Measurements from ENCODE around the gene ESPNL. TPM values are rescaled to one million over a fixed set of nuclear protein-coding genes. Genes with fewer than 3 reads are reported as not detected.
A peak's percentile ranks its signal among the peaks of the same experiment; 100 is the strongest.

Gene ESPNL
- total RNA-seq, 1 experiment from 2014 or later: 1.1 TPM

DNA sequence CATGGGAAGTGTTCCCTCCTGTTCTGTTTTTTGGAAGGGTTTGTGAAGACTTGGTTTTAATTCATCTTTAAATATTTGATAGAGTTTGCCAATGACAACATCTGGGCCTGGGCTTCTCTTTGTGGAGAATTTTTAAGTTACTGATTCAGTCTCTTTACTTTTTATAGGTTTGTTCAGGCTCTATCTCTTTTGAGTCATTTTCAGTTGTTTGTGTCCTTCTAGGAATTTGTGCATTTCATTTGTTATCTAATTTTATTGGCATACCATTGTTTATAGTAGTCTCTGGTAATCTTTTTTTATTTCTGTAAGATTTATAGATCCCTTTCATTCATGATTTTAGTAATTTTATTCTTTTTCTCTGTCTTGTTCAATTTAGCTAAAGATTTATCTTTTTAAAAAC is 24.7 kb upstream of the ESPNL start:
- Mint-ChIP-seq H3K9me3 (peaks cover 5% of the 10 kb centered on the region; the same call in 1 of the 2 replicates), H3K36me3 (peaks cover 72% of the 10 kb centered on the region), H3K4me3 (no peak overlapping the region), H3K27ac (peak overlapping the region; percentile 17; the same call in 1 of the 2 replicates), H3K27me3 (ENCODE audit: low read depth) (no peaks in the 10 kb centered on the region), H3K4me1 (peaks cover 15% of the 10 kb centered on the region)
- DNase-seq (ENCODE audit: low spot score) (no peak), ATAC-seq (no peak)
- ChIA-PET POLR2A (no interaction called here), CTCF (no interaction called here)
- TF ChIP-seq, protein P1, sequence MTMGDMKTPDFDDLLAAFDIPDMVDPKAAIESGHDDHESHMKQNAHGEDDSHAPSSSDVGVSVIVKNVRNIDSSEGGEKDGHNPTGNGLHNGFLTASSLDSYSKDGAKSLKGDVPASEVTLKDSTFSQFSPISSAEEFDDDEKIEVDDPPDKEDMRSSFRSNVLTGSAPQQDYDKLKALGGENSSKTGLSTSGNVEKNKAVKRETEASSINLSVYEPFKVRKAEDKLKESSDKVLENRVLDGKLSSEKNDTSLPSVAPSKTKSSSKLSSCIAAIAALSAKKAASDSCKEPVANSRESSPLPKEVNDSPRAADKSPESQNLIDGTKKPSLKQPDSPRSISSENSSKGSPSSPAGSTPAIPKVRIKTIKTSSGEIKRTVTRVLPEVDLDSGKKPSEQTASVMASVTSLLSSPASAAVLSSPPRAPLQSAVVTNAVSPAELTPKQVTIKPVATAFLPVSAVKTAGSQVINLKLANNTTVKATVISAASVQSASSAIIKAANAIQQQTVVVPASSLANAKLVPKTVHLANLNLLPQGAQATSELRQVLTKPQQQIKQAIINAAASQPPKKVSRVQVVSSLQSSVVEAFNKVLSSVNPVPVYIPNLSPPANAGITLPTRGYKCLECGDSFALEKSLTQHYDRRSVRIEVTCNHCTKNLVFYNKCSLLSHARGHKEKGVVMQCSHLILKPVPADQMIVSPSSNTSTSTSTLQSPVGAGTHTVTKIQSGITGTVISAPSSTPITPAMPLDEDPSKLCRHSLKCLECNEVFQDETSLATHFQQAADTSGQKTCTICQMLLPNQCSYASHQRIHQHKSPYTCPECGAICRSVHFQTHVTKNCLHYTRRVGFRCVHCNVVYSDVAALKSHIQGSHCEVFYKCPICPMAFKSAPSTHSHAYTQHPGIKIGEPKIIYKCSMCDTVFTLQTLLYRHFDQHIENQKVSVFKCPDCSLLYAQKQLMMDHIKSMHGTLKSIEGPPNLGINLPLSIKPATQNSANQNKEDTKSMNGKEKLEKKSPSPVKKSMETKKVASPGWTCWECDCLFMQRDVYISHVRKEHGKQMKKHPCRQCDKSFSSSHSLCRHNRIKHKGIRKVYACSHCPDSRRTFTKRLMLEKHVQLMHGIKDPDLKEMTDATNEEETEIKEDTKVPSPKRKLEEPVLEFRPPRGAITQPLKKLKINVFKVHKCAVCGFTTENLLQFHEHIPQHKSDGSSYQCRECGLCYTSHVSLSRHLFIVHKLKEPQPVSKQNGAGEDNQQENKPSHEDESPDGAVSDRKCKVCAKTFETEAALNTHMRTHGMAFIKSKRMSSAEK (CRISPR knock-in tag; IDR thresholded peaks at IDR 0.05; ENCODE audit: borderline replicate concordance): no peak
- TF ChIP-seq, protein P2, sequence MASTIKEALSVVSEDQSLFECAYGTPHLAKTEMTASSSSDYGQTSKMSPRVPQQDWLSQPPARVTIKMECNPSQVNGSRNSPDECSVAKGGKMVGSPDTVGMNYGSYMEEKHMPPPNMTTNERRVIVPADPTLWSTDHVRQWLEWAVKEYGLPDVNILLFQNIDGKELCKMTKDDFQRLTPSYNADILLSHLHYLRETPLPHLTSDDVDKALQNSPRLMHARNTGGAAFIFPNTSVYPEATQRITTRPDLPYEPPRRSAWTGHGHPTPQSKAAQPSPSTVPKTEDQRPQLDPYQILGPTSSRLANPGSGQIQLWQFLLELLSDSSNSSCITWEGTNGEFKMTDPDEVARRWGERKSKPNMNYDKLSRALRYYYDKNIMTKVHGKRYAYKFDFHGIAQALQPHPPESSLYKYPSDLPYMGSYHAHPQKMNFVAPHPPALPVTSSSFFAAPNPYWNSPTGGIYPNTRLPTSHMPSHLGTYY (CRISPR knock-in tag; IDR thresholded peaks at IDR 0.05): no peak
- TF ChIP-seq, protein P3, sequence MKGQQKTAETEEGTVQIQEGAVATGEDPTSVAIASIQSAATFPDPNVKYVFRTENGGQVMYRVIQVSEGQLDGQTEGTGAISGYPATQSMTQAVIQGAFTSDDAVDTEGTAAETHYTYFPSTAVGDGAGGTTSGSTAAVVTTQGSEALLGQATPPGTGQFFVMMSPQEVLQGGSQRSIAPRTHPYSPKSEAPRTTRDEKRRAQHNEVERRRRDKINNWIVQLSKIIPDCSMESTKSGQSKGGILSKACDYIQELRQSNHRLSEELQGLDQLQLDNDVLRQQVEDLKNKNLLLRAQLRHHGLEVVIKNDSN (CRISPR knock-in tag; IDR thresholded peaks at IDR 0.05): no peak
- TF ChIP-seq ZNF263 (CRISPR knock-in tag; IDR thresholded peaks at IDR 0.05; ENCODE audit: low read depth) (no peak), RORB (CRISPR knock-in tag; IDR thresholded peaks at IDR 0.05) (no peak), ZNF317 (CRISPR knock-in tag; IDR thresholded peaks at IDR 0.05; ENCODE audit: borderline replicate concordance, low read depth) (no peak), FOXK1 (CRISPR knock-in tag; IDR thresholded peaks at IDR 0.05) (no peak), ZBTB21 (CRISPR knock-in tag; IDR thresholded peaks at IDR 0.05; ENCODE audit: borderline replicate concordance) (no peak), TEAD4 (CRISPR knock-in tag; IDR thresholded peaks at IDR 0.05) (no peak), EMX1 (CRISPR knock-in tag; IDR thresholded peaks at IDR 0.05) (no peak)
- TF ChIP-seq, protein P4, sequence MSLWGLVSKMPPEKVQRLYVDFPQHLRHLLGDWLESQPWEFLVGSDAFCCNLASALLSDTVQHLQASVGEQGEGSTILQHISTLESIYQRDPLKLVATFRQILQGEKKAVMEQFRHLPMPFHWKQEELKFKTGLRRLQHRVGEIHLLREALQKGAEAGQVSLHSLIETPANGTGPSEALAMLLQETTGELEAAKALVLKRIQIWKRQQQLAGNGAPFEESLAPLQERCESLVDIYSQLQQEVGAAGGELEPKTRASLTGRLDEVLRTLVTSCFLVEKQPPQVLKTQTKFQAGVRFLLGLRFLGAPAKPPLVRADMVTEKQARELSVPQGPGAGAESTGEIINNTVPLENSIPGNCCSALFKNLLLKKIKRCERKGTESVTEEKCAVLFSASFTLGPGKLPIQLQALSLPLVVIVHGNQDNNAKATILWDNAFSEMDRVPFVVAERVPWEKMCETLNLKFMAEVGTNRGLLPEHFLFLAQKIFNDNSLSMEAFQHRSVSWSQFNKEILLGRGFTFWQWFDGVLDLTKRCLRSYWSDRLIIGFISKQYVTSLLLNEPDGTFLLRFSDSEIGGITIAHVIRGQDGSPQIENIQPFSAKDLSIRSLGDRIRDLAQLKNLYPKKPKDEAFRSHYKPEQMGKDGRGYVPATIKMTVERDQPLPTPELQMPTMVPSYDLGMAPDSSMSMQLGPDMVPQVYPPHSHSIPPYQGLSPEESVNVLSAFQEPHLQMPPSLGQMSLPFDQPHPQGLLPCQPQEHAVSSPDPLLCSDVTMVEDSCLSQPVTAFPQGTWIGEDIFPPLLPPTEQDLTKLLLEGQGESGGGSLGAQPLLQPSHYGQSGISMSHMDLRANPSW (CRISPR knock-in tag; conservative IDR thresholded peaks at IDR 0.05; ENCODE audit: low read depth): no peak
- TF ChIP-seq, protein P5, sequence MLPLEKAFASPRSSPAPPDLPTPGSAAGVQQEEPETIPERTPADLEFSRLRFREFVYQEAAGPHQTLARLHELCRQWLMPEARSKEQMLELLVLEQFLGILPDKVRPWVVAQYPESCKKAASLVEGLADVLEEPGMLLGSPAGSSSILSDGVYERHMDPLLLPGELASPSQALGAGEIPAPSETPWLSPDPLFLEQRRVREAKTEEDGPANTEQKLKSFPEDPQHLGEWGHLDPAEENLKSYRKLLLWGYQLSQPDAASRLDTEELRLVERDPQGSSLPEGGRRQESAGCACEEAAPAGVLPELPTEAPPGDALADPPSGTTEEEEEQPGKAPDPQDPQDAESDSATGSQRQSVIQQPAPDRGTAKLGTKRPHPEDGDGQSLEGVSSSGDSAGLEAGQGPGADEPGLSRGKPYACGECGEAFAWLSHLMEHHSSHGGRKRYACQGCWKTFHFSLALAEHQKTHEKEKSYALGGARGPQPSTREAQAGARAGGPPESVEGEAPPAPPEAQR (CRISPR knock-in tag; IDR thresholded peaks at IDR 0.05): no peak
- TF ChIP-seq, protein P6, sequence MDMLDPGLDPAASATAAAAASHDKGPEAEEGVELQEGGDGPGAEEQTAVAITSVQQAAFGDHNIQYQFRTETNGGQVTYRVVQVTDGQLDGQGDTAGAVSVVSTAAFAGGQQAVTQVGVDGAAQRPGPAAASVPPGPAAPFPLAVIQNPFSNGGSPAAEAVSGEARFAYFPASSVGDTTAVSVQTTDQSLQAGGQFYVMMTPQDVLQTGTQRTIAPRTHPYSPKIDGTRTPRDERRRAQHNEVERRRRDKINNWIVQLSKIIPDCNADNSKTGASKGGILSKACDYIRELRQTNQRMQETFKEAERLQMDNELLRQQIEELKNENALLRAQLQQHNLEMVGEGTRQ (CRISPR knock-in tag; IDR thresholded peaks at IDR 0.05): no peak

DNA sequence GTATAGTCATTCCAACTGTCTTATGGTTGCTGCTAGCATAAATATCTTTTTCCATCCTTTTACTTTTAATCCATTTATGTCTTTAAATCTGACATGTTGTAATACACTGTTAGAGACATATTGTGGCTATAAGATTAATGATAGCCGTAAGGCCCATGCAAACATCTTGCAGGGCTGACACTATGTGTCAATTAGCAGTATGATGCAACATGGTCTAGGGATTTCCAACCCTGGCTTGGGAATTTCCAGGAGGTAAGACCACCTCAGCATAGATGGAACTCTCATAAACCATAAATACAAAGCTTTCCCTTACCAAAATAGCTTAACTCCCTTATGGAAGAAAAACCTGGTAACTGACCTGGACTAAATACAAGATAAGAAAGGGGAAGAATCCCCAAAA is 22.8 kb upstream of the ESPNL start:
- H3K4me3 Mint-ChIP-seq: no peak overlapping the region
- peaks cover 82% of the 10 kb centered on the region for H3K36me3 Mint-ChIP-seq
- no peak for ATAC-seq
- TF ChIP-seq, protein P7, sequence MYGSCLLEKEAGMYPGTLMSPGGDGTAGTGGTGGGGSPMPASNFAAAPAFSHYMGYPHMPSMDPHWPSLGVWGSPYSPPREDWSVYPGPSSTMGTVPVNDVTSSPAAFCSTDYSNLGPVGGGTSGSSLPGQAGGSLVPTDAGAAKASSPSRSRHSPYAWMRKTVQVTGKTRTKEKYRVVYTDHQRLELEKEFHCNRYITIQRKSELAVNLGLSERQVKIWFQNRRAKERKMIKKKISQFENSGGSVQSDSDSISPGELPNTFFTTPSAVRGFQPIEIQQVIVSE (CRISPR knock-in tag; IDR thresholded peaks at IDR 0.05; ENCODE audit: borderline replicate concordance): no peak
- peak; percentile 99 for TF ChIP-seq GABPB1 (CRISPR knock-in tag; IDR thresholded peaks at IDR 0.05)
- peaks cover 15% of the 10 kb centered on the region for H3K4me1 Mint-ChIP-seq
- peaks cover 5% of the 10 kb centered on the region; the same call in 1 of the 2 replicates for H3K9me3 Mint-ChIP-seq
- no peak for DNase-seq (ENCODE audit: low spot score)
- ChIA-PET POLR2A (no interaction called here), CTCF (no interaction called here)
- no peaks in the 10 kb centered on the region for H3K27me3 Mint-ChIP-seq (ENCODE audit: low read depth)
- no peak overlapping the region for H3K27ac Mint-ChIP-seq

Data from WTC11 (cell line).